GM11168 (cell line): ENCODE measurements around the gene ACKR2.

Experiments
- in situ Hi-C: fragments of 300-500 bp; cut with MboI; formaldehyde crosslinking; loops from one replicate; pipeline ENCODE4 v1.12.0; 2022; ENCODE audit warnings: low sequenced_read_pairs; ENCODE audit not compliant: unreplicated experiment

Gene ACKR2

GRCh38 chr3:42853739-42854302 lies 44.6 kb downstream of the ACKR2 start:
- in situ Hi-C loops = no loop called here

- in situ Hi-C loops = no loop called here
Measured at GRCh38 chr3:42855219-42855546, 45.9 kb downstream of the ACKR2 start.

GRCh38 chr3:42855547-42856380 lies 46.5 kb downstream of the ACKR2 start:
- in situ Hi-C loops = no loop called here

GRCh38 chr3:42856544-42856943 lies 47.3 kb downstream of the ACKR2 start:
- in situ Hi-C loops = no loop called here

- in situ Hi-C loops = no loop called here
Measured at GRCh38 chr3:42864321-42864950, 55.2 kb downstream of the ACKR2 start.

GRCh38 chr3:42865256-42865655 lies 56.0 kb downstream of the ACKR2 start:
- in situ Hi-C loops = no loop called here

- in situ Hi-C loops = no loop called here
Measured at GRCh38 chr3:42867138-42867537, 57.9 kb downstream of the ACKR2 start.

- in situ Hi-C loops = no loop called here
Measured at GRCh38 chr3:42868841-42869240, 59.6 kb downstream of the ACKR2 start.

- in situ Hi-C loops = loop anchor here (10.0 kb wide), 1 partner anchor 97 kb away; the partner anchor contains the start of gene CCDC13
Measured at GRCh38 chr3:42871592-42872196, 62.4 kb downstream of the ACKR2 start.

- in situ Hi-C loops = loop anchor here (10.0 kb wide), 1 partner anchor 98 kb away; the partner anchor contains the start of gene CCDC13
Measured at GRCh38 chr3:42872718-42873117, 63.5 kb downstream of the ACKR2 start.

- in situ Hi-C loops = loop anchor here (10.0 kb wide), 1 partner anchor 99 kb away; the partner anchor contains the start of gene CCDC13
Measured at GRCh38 chr3:42873221-42873982, 64.2 kb downstream of the ACKR2 start.

GRCh38 chr3:42874749-42875148 lies 65.5 kb downstream of the ACKR2 start:
- in situ Hi-C loops = loop anchor here (10.0 kb wide), 1 partner anchor 100 kb away; the partner anchor contains the start of gene CCDC13

GRCh38 chr3:42875325-42876151 lies 66.3 kb downstream of the ACKR2 start, which contains the start of gene CYP8B1:
Gene CYP8B1 (minus strand): TSS chr3:42875879. CDS start chr3:42875816, 63 bp downstream.
- in situ Hi-C loops = loop anchor here (10.0 kb wide), 1 partner anchor 101 kb away; the partner anchor contains the start of gene CCDC13

- in situ Hi-C loops = loop anchor here (10.0 kb wide), 1 partner anchor 102 kb away; the partner anchor contains the start of gene CCDC13
Measured at GRCh38 chr3:42876401-42876800, 67.2 kb downstream of the ACKR2 start.

GRCh38 chr3:42876940-42877720 lies 67.9 kb downstream of the ACKR2 start:
- in situ Hi-C loops = loop anchor here (10.0 kb wide), 1 partner anchor 102 kb away; the partner anchor contains the start of gene CCDC13

GRCh38 chr3:42877881-42878280 lies 68.6 kb downstream of the ACKR2 start:
- in situ Hi-C loops = loop anchor here (10.0 kb wide), 1 partner anchor 103 kb away; the partner anchor contains the start of gene CCDC13

- in situ Hi-C loops = no loop called here
Measured at GRCh38 chr3:42880183-42880582, 70.9 kb downstream of the ACKR2 start.
